Activated CD4-positive, alpha-beta memory T cell treated with anti-CD3 and anti-CD28 coated beads for 36 hours (primary cell): Measurements from ENCODE around the gene WNT16. TPM values are rescaled to one million over a fixed set of nuclear protein-coding genes. Genes with fewer than 3 reads are reported as not detected.

Experiments used
- CTCF ChIA-PET: fragments of 350-600 bp; sonication (Branson Sonifier 250); formaldehyde crosslinking; loops from one replicate; lab custom pipeline; 2021; ENCODE audit warnings: antibody characterized with exemption, inconsistent platforms; lab: Charles Lee
- POLR2A ChIA-PET: fragments of 350-600 bp; sonication (Branson Sonifier 250); formaldehyde crosslinking; loops from one replicate; lab custom pipeline; 2021; ENCODE audit warnings: antibody characterized with exemption; lab: Charles Lee
- DNase-seq: peaks from one replicate; pipeline ENCODE4 v3.0.0-alpha.2; 2020
- H3K27ac Mint-ChIP-seq: one replicate; pipeline ENCODE4 v1.8.0; 2021; ENCODE audit warnings: mixed read lengths
- H3K27me3 Mint-ChIP-seq: one replicate; pipeline ENCODE4 v1.8.0; 2021; ENCODE audit warnings: mixed read lengths
- H3K36me3 Mint-ChIP-seq: one replicate; pipeline ENCODE4 v1.8.0; 2021; ENCODE audit warnings: mixed read lengths
- H3K4me1 Mint-ChIP-seq: one replicate; pipeline ENCODE4 v1.8.0; 2021; ENCODE audit warnings: low read depth, mixed read lengths
- H3K4me3 Mint-ChIP-seq: one replicate; pipeline ENCODE4 v1.8.0; 2021; ENCODE audit warnings: mild to moderate bottlenecking, mixed read lengths
- H3K9me3 Mint-ChIP-seq: one replicate; pipeline ENCODE4 v1.8.0; 2021; ENCODE audit warnings: mixed read lengths
- intact Hi-C: fragments of 100-400 bp; cut with micrococcal nuclease; formaldehyde crosslinking; loops from one replicate; pipeline ENCODE4 v1.15.1; 2023
- total RNA-seq, 2 experiments: library from RNA; stranded (reverse); gene quantifications; one replicate each; pipeline ENCODE4 v1.2.3, GENCODE V29; 2021

WNT16 gene
- total RNA-seq, 2 experiments from 2014 or later = not detected

- no peaks in the 10 kb centered on the region for H3K4me1 Mint-ChIP-seq
- CTCF ChIA-PET = no interaction called here
Measured at GRCh38 chr7:121297843-121298242, 31.0 kb upstream of the WNT16 start.

GRCh38 chr7:121298831-121299239 is 30.0 kb upstream of the WNT16 start:
- no peak for DNase-seq
- no peaks in the 10 kb centered on the region for H3K4me1 Mint-ChIP-seq
- no peaks in the 10 kb centered on the region for H3K9me3 Mint-ChIP-seq
- intact Hi-C loops = no loop called here
- H3K4me3 Mint-ChIP-seq = no peak overlapping the region
- CTCF ChIA-PET = no interaction called here
- H3K36me3 Mint-ChIP-seq = no peaks in the 10 kb centered on the region
- H3K27me3 Mint-ChIP-seq = peaks cover 7% of the 10 kb centered on the region
- POLR2A ChIA-PET = no interaction called here
- H3K27ac Mint-ChIP-seq = no peak overlapping the region

More at GRCh38 chr7:121297843-121298242, 31.0 kb upstream of the WNT16 start:
- H3K9me3 Mint-ChIP-seq = no peaks in the 10 kb centered on the region
- H3K27me3 Mint-ChIP-seq = peaks cover 5% of the 10 kb centered on the region
- POLR2A ChIA-PET = no interaction called here
- intact Hi-C loops = no loop called here
- H3K36me3 Mint-ChIP-seq = no peaks in the 10 kb centered on the region
- no peak overlapping the region for H3K27ac Mint-ChIP-seq
- H3K4me3 Mint-ChIP-seq = no peak overlapping the region
- no peak for DNase-seq

DNA sequence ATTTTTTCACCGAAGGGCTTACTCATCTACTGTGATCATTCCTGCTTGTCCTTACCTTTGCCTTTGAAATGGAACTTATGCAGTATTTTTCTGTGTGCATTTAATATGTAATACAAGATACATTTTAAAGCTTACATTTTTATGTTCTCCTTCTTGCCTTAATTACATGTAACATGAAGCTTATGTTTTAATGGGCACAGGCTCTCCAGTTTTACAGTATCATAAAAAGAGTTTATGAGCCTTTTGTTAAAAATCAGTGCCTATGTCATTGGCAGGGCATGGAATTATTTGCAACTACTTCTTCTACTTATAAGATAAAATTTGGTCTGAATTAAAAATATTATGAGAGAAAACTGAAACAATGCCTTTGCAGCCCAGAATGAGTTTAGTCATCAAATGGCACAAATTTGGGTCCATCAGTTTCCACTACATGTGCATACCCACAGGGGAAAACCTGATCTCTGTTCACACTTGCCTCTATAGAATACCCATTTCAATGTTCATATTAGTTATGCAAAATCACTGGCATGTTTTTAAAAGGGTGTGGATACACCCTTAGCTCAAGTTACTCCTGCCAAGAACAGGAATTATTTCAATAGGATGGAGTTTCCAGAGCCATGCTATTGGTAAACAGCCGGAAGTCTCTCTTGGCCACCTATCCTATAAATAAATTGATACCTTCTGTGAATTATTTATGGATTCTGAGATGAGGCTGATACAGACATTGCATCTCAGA is 27.9 kb upstream of the WNT16 start:
- Mint-ChIP-seq H3K4me1 (no peaks in the 10 kb centered on the region), H3K36me3 (no peaks in the 10 kb centered on the region), H3K4me3 (no peak overlapping the region), H3K9me3 (no peaks in the 10 kb centered on the region), H3K27me3 (peaks cover 15% of the 10 kb centered on the region), H3K27ac (no peak overlapping the region)
- intact Hi-C loops = no loop called here
- DNase-seq = no peak
- POLR2A ChIA-PET = no interaction called here
- CTCF ChIA-PET = no interaction called here

DNA sequence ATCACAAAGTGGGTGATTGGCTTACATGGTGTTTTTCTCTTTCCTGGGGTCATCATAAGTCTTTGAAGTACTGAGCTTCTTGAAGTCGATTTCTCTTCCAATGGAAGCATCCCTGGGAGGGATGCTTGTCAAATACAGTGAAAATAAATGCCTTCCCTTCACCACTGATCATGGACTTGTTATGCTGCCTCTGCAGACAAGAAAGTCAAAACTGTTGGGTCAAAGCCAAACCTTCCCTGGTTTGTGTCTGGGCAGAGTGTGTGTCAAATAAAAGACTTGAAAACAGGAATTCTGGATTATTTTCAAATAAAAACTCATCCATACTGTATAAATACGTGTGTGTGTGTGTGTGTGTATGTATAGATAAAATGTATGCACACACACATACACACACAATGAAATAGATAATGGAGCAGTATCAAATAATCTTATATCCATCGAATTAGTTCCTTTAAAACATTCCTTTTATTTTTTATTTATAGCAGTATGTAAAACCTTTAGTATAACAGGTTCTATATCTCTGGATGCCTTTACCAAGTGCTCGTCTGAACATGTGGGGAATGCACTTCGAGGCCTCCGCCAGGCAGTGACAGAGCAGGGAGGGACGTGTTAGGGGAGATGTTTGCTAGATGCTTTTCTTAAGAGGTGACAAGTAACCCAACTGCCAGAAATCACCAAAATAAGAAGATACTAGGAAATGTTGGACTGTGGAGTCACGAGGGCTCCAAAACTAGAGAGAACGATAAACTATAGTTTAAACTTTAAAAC is 27.2 kb upstream of the WNT16 start:
- peaks cover 3% of the 10 kb centered on the region for H3K4me1 Mint-ChIP-seq
- H3K27me3 Mint-ChIP-seq = peaks cover 19% of the 10 kb centered on the region
- no peaks in the 10 kb centered on the region for H3K9me3 Mint-ChIP-seq
- POLR2A ChIA-PET = no interaction called here
- intact Hi-C loops = no loop called here
- H3K36me3 Mint-ChIP-seq = no peaks in the 10 kb centered on the region
- H3K4me3 Mint-ChIP-seq = no peak overlapping the region
- no peak for DNase-seq
- CTCF ChIA-PET = interaction anchor here (0.6 kb wide), 1 partner anchor 283 kb away, joined by 3 read pairs; no protein-coding TSS in a partner anchor
- H3K27ac Mint-ChIP-seq = no peak overlapping the region

- Mint-ChIP-seq H3K4me3 (no peak overlapping the region), H3K27ac (no peak overlapping the region), H3K9me3 (no peaks in the 10 kb centered on the region), H3K27me3 (peaks cover 19% of the 10 kb centered on the region), H3K36me3 (no peaks in the 10 kb centered on the region), H3K4me1 (peaks cover 6% of the 10 kb centered on the region)
- ChIA-PET POLR2A (no interaction called here), CTCF (interaction anchor here (0.6 kb wide), 1 partner anchor 282 kb away, joined by 3 read pairs; no protein-coding TSS in a partner anchor)
- intact Hi-C loops = no loop called here
- no peak for DNase-seq
Measured at GRCh38 chr7:121302214-121302745, 26.5 kb upstream of the WNT16 start.

DNA sequence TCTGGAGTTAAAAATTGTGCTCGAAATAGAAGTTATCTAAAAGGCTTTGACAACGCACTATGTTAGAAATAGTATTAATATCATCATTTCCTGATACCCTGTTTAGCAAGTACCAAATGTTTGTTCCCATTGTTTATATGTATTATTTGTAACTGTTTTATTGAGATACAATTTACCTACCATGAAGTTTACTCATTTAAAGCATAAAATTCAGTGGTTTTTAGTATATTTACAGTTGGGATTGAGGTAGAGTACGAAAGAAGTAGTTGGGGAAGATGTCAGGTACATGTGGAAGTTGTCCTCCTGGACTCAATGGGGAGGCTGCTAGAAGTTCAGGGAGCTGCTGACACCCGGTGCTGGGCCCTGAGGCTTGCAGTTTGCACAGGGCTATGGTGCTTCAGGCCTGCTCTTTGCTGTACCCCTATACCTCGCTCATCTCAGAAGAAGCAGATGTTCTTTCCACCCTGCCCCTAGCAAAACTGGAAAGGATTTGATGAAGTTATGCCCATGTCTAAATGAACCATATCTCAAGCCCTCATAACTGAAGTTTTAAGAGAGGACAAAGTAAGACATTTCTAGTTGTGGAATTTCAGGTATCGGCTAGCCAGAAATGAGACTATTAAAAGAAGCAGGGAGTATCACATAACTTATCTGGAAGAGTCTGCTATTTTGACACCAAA is 25.2 kb upstream of the WNT16 start:
- H3K4me3 Mint-ChIP-seq = no peak overlapping the region
- H3K4me1 Mint-ChIP-seq = peaks cover 6% of the 10 kb centered on the region
- POLR2A ChIA-PET = no interaction called here
- CTCF ChIA-PET = no interaction called here
- H3K9me3 Mint-ChIP-seq = no peaks in the 10 kb centered on the region
- peaks cover 19% of the 10 kb centered on the region for H3K27me3 Mint-ChIP-seq
- no peaks in the 10 kb centered on the region for H3K36me3 Mint-ChIP-seq
- DNase-seq = no peak
- no peak overlapping the region for H3K27ac Mint-ChIP-seq
- intact Hi-C loops = no loop called here

- H3K27me3 Mint-ChIP-seq = peaks cover 19% of the 10 kb centered on the region
Measured at GRCh38 chr7:121304102-121304658, 24.6 kb upstream of the WNT16 start.

GRCh38 chr7:121305109-121305508 is 23.7 kb upstream of the WNT16 start:
- Mint-ChIP-seq H3K27me3 (peaks cover 20% of the 10 kb centered on the region), H3K9me3 (no peaks in the 10 kb centered on the region), H3K4me1 (peaks cover 6% of the 10 kb centered on the region), H3K36me3 (no peaks in the 10 kb centered on the region), H3K27ac (no peak overlapping the region), H3K4me3 (no peak overlapping the region)
- ChIA-PET POLR2A (no interaction called here), CTCF (no interaction called here)
- no peak for DNase-seq
- intact Hi-C loops = no loop called here

More at GRCh38 chr7:121304102-121304658, 24.6 kb upstream of the WNT16 start:
- intact Hi-C loops = no loop called here
- POLR2A ChIA-PET = no interaction called here
- CTCF ChIA-PET = no interaction called here
- Mint-ChIP-seq H3K27ac (no peak overlapping the region), H3K9me3 (no peaks in the 10 kb centered on the region), H3K4me1 (peaks cover 6% of the 10 kb centered on the region), H3K4me3 (no peak overlapping the region), H3K36me3 (no peaks in the 10 kb centered on the region)
- no peak for DNase-seq

- H3K27ac Mint-ChIP-seq = no peak overlapping the region
- DNase-seq = no peak
- H3K27me3 Mint-ChIP-seq = peaks cover 17% of the 10 kb centered on the region
- H3K4me3 Mint-ChIP-seq = no peak overlapping the region
- peaks cover 6% of the 10 kb centered on the region for H3K4me1 Mint-ChIP-seq
- intact Hi-C loops = loop anchor here (2.0 kb wide), 1 partner anchor 28 kb away; no protein-coding TSS in a partner anchor
- H3K9me3 Mint-ChIP-seq = no peaks in the 10 kb centered on the region
- H3K36me3 Mint-ChIP-seq = no peaks in the 10 kb centered on the region
- CTCF ChIA-PET = no interaction called here
- POLR2A ChIA-PET = no interaction called here
Measured at GRCh38 chr7:121306565-121306964, 22.2 kb upstream of the WNT16 start.

GRCh38 chr7:121307021-121307574 is 21.7 kb upstream of the WNT16 start:
- Mint-ChIP-seq H3K4me1 (peaks cover 6% of the 10 kb centered on the region), H3K9me3 (no peaks in the 10 kb centered on the region), H3K4me3 (no peak overlapping the region), H3K27me3 (peaks cover 15% of the 10 kb centered on the region), H3K27ac (no peak overlapping the region), H3K36me3 (no peaks in the 10 kb centered on the region)
- ChIA-PET POLR2A (interaction anchor here (0.8 kb wide), 1 partner anchor 28 kb away, joined by 3 read pairs; no protein-coding TSS in a partner anchor), CTCF (no interaction called here)
- intact Hi-C loops = loop anchor here (2.0 kb wide), 1 partner anchor 28 kb away; no protein-coding TSS in a partner anchor
- no peak for DNase-seq

DNA sequence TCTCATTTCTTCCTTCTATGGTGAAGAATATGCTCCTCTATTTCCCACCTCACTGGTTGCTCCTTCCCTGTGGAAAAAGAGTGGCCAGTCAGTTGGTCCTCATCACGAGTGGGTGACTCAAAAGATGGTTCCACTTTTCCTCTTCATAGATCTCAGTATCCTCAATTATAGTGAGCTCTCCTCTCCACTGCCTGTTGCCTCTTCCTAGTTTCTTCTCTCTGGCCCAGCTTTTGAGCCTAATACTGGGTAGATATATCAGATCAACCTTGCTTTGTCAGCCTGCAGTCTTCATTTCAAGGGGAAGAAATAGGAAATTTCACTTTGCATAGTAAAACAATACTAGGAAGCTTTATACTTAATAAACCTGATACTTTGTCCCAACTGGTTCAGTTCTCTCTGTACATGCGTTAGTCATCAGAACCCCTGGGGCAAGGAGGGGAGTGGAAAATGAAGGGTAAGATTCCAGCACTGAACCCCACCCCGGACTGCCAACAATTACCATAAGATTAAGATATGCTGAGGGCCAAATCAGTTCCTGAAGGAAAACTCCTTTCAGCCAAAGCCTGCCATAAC is 15.5 kb upstream of the WNT16 start:
- H3K4me3 Mint-ChIP-seq = no peak overlapping the region
- no peaks in the 10 kb centered on the region for H3K4me1 Mint-ChIP-seq
- no peak overlapping the region for H3K27ac Mint-ChIP-seq
- no peak for DNase-seq
- peaks cover 3% of the 10 kb centered on the region for H3K27me3 Mint-ChIP-seq
- ChIA-PET POLR2A (no interaction called here), CTCF (no interaction called here)
- intact Hi-C loops = no loop called here
- no peaks in the 10 kb centered on the region for H3K36me3 Mint-ChIP-seq
- H3K9me3 Mint-ChIP-seq = no peaks in the 10 kb centered on the region
